SK-N-SH treated with all-trans-retinoic acid at 6 μM for 48 hours (cell line): Measurements from ENCODE around the gene CACNA1G.
A peak's percentile ranks its signal among the peaks of the same experiment; 100 is the strongest.

Experiments used
- ATAC-seq: fragments of 200-7000 bp; cut with Tn5 transposase; 3 replicates; pipeline ENCODE4 v1.9.1; 2020; ENCODE audit warnings: mild to moderate bottlenecking, moderate library complexity
- ARNTL ChIP-seq: fragments of 450-650 bp; formaldehyde crosslinking; IDR thresholded peaks from 2 replicates; pipeline ENCODE4 v1.5.0; 2020; ENCODE audit warnings: low read depth, mild to moderate bottlenecking, moderate library complexity, borderline replicate concordance
- BACH2 ChIP-seq: fragments of 250-450 bp; sonication (Bioruptor Pico); IDR thresholded peaks from 2 replicates; pipeline ENCODE4 v1.9.0; 2021; ENCODE audit warnings: mild to moderate bottlenecking, borderline replicate concordance
- CREB5 ChIP-seq: fragments of 250-450 bp; sonication (Bioruptor Pico); IDR thresholded peaks from 2 replicates; pipeline ENCODE4 v1.5.1; 2020; ENCODE audit warnings: low read depth, mild to moderate bottlenecking, moderate library complexity
- CSDC2 ChIP-seq: fragments of 250-450 bp; sonication (Bioruptor Pico); IDR thresholded peaks from 2 replicates; pipeline ENCODE4 v1.5.0; 2020; ENCODE audit warnings: mild to moderate bottlenecking, moderate library complexity
- CSRNP3 ChIP-seq: fragments of 250-450 bp; sonication (Bioruptor Pico); IDR thresholded peaks from 2 replicates; pipeline ENCODE4 v1.5.1; 2021; ENCODE audit warnings: mild to moderate bottlenecking, moderate library complexity
- ESRRG ChIP-seq: fragments of 250-450 bp; sonication (Bioruptor Pico); IDR thresholded peaks from 2 replicates; pipeline ENCODE4 v1.6.1; 2021; ENCODE audit warnings: mild to moderate bottlenecking
- GLIS3 ChIP-seq: fragments of 250-450 bp; sonication (Bioruptor Pico); IDR thresholded peaks from 2 replicates; pipeline ENCODE4 v1.5.0; 2020; ENCODE audit warnings: mild to moderate bottlenecking, moderate library complexity
- ISL1 ChIP-seq: fragments of 250-450 bp; sonication (Bioruptor Pico); IDR thresholded peaks from 2 replicates; pipeline ENCODE4 v2.1.2; 2022; ENCODE audit warnings: mild to moderate bottlenecking, moderate library complexity
- OSR1 ChIP-seq: fragments of 250-450 bp; sonication (Bioruptor Pico); IDR thresholded peaks from 2 replicates; pipeline ENCODE4 v1.8.0; 2022; ENCODE audit warnings: moderate library complexity, mild to moderate bottlenecking, inconsistent platforms
- PATZ1 ChIP-seq: fragments of 250-450 bp; sonication (Bioruptor Pico); IDR thresholded peaks from 2 replicates; pipeline ENCODE4 v1.8.0; 2020; ENCODE audit warnings: mild to moderate bottlenecking, moderate library complexity, borderline replicate concordance
- POU6F1 ChIP-seq: fragments of 250-450 bp; sonication (Bioruptor Pico); IDR thresholded peaks from 2 replicates; pipeline ENCODE4 v1.8.0; 2021; ENCODE audit warnings: low read depth, mild to moderate bottlenecking, moderate library complexity, borderline replicate concordance
- PPARA ChIP-seq: fragments of 250-450 bp; sonication (Bioruptor Pico); IDR thresholded peaks from 2 replicates; pipeline ENCODE4 v1.5.0; 2020; ENCODE audit warnings: mild to moderate bottlenecking, borderline replicate concordance
- RARB ChIP-seq: fragments of 250-450 bp; sonication (Bioruptor Pico); IDR thresholded peaks from 2 replicates; pipeline ENCODE4 v1.8.0; 2021; ENCODE audit warnings: mild to moderate bottlenecking, moderate library complexity
- SNAI2 ChIP-seq: fragments of 250-450 bp; sonication (Bioruptor Pico); IDR thresholded peaks from 2 replicates; pipeline ENCODE4 v1.5.0; 2020; ENCODE audit warnings: mild to moderate bottlenecking, moderate library complexity
- TCF4 ChIP-seq: fragments of 250-450 bp; sonication (Bioruptor Pico); IDR thresholded peaks from 2 replicates; pipeline ENCODE4 v1.8.0; 2021; ENCODE audit warnings: mild to moderate bottlenecking, moderate library complexity, borderline replicate concordance
- TSHZ2 ChIP-seq: fragments of 250-450 bp; sonication (Bioruptor Pico); IDR thresholded peaks from 2 replicates; pipeline ENCODE4 v1.5.0; 2020; ENCODE audit warnings: mild to moderate bottlenecking, moderate library complexity
- ZC3H10 ChIP-seq: fragments of 250-450 bp; sonication (Bioruptor Pico); IDR thresholded peaks from 2 replicates; pipeline ENCODE4 v1.5.1; 2021; ENCODE audit warnings: mild to moderate bottlenecking, moderate library complexity
- ZFP30 ChIP-seq: fragments of 450-650 bp; formaldehyde crosslinking; IDR thresholded peaks from 2 replicates; pipeline ENCODE4 v1.5.0; 2022; ENCODE audit warnings: mild to moderate bottlenecking, moderate library complexity
- ZNF565 ChIP-seq: fragments of 450-650 bp; formaldehyde crosslinking; conservative IDR thresholded peaks from 2 replicates; pipeline ENCODE4 v1.5.0; 2020; ENCODE audit warnings: low read depth, mild to moderate bottlenecking, moderate library complexity
- ZNF8 ChIP-seq: fragments of 450-650 bp; formaldehyde crosslinking; IDR thresholded peaks from 2 replicates; pipeline ENCODE4 v1.5.0; 2020; ENCODE audit warnings: mild to moderate bottlenecking, moderate library complexity

Gene CACNA1G

GRCh38 chr17:50563092-50563511 lies 2.6 kb downstream of the CACNA1G start:
- ATAC-seq, result no peak
- TF ChIP-seq CSDC2, result no peak
- TF ChIP-seq ZNF8, result no peak
- no peak for TF ChIP-seq OSR1
- no peak for TF ChIP-seq CREB5 (CRISPR knock-in tag)
- TF ChIP-seq SNAI2 (CRISPR knock-in tag), result no peak

- no peak for TF ChIP-seq CREB5 (CRISPR knock-in tag)
- no peak for TF ChIP-seq ARNTL (CRISPR knock-in tag)
- no peak for TF ChIP-seq SNAI2 (CRISPR knock-in tag)
- TF ChIP-seq ESRRG (CRISPR knock-in tag), result no peak
- TF ChIP-seq PPARA (CRISPR knock-in tag), result no peak
- TF ChIP-seq CSRNP3 (CRISPR knock-in tag), result no peak
- TF ChIP-seq POU6F1 (CRISPR knock-in tag), result no peak
- no peak for TF ChIP-seq RARB (CRISPR knock-in tag)
- TF ChIP-seq PATZ1 (CRISPR knock-in tag), result no peak
- TF ChIP-seq ZNF565 (CRISPR knock-in tag), result no peak
- TF ChIP-seq ZNF8, result no peak
- no peak for TF ChIP-seq GLIS3 (CRISPR knock-in tag)
- no peak for TF ChIP-seq TSHZ2 (CRISPR knock-in tag)
- no peak for TF ChIP-seq CSDC2
- TF ChIP-seq, all 23 proteins: peak for 0
- ATAC-seq, result peak; percentile 15
These were observed 4.4 kb downstream of the CACNA1G start for GRCh38 chr17:50564916-50565315.

- peak; percentile 1; the same call in 1 of the 3 replicates for ATAC-seq
- TF ChIP-seq PPARA (CRISPR knock-in tag) (no peak), TCF4 (CRISPR knock-in tag) (no peak), ZNF565 (CRISPR knock-in tag) (no peak), BACH2 (CRISPR knock-in tag) (no peak), CSDC2 (no peak), ZFP30 (CRISPR knock-in tag) (no peak), RARB (CRISPR knock-in tag) (no peak), ZC3H10 (CRISPR knock-in tag) (no peak), TSHZ2 (CRISPR knock-in tag) (no peak), CREB5 (CRISPR knock-in tag) (no peak), ISL1 (CRISPR knock-in tag) (no peak), SNAI2 (CRISPR knock-in tag) (no peak)
These were observed 5.2 kb downstream of the CACNA1G start for GRCh38 chr17:50565402-50566350.
